ENCODE measurements around the gene TMEM187.
A peak's percentile ranks its signal among the peaks of the same experiment; 100 is the strongest.

The TMEM187 gene, protein sequence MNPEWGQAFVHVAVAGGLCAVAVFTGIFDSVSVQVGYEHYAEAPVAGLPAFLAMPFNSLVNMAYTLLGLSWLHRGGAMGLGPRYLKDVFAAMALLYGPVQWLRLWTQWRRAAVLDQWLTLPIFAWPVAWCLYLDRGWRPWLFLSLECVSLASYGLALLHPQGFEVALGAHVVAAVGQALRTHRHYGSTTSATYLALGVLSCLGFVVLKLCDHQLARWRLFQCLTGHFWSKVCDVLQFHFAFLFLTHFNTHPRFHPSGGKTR

GRCh38 chrX:153972368-153973126, at the start of gene TMEM187:
TSS of gene TMEM187 (plus strand) at chrX:153972754. CDS start at chrX:153982063, 9,309 bp downstream.
- no peak for TF ChIP-seq CTCF (IDR thresholded peaks at IDR 0.05; ENCODE audit: unreplicated experiment in 3 of 3)
- H3K27me3 Mint-ChIP-seq (ENCODE audit: low read depth) = peaks cover under 1% of the 10 kb centered on the region

DNA sequence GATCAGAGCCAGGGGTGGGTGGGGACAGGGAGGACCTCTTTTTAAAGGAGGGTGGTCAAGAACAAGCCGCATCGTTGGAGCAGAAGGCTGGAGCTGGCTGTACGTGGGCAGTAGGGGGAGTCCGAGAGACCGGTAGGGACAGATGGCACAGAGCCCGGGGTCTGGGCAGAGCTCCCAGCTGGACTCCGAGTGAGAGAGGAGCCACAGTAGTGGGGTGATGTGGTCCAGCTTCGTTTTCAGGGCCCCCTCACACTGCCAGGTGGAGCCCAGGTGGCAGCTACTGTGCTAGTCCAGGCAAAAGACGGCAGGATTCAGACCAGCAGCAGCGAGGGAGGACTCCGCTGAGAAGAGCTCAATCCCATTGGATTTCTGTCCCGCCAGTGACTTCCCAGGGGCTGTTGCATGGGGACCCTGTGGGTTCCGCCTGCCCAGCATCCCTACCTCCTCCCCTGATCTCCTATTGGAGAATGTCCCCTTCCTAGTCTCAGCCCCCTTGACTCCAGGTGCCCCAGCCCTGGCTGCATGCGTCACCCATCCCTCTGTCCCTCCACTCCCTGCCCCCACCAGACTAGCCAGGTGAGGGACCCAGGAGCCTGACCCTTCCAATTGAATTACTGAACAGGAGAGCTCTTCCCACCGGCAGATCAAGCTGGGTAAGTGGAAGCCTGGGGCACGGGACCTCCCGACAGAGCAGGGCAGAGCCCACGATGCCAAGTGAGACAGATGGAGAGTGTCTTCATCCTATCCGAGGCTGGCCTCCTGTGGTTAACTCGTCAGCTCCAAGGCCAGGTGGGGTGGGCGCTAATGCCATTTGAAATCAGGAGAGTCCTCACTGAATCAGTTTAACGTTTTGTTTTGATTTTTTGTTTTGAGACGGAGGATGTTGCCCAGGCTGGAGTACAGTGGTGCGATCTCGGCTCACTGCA, 49.4 kb upstream of the TMEM187 start:
- Mint-ChIP-seq H3K4me3 (no peak overlapping the region), H3K9me3 (peaks cover 4% of the 10 kb centered on the region), H3K27me3 (ENCODE audit: low read depth) (peaks cover 3% of the 10 kb centered on the region), H3K36me3 (ENCODE audit: low read depth) (no peaks in the 10 kb centered on the region), H3K27ac (peak overlapping the region in 2 of 3 experiments; percentile 19 to 26), H3K4me1 (peaks cover 15% of the 10 kb centered on the region)
- peak; percentile 15 to 29 (median 28) for TF ChIP-seq CTCF (IDR thresholded peaks at IDR 0.05; ENCODE audit: unreplicated experiment in 3 of 3)

More at GRCh38 chrX:153972368-153973126, at the start of gene TMEM187:
- H3K36me3 Mint-ChIP-seq (ENCODE audit: low read depth) = peaks cover 2% of the 10 kb centered on the region
- H3K4me3 Mint-ChIP-seq = peak within 1 kb of the TSS; percentile 96 to 100 (median 100)
- H3K9me3 Mint-ChIP-seq = no peaks in the 10 kb centered on the region
- H3K27ac Mint-ChIP-seq = peak within 1 kb of the TSS; percentile 99 to 100 (median 100)
- H3K4me1 Mint-ChIP-seq = peaks cover 48% of the 10 kb centered on the region

DNA sequence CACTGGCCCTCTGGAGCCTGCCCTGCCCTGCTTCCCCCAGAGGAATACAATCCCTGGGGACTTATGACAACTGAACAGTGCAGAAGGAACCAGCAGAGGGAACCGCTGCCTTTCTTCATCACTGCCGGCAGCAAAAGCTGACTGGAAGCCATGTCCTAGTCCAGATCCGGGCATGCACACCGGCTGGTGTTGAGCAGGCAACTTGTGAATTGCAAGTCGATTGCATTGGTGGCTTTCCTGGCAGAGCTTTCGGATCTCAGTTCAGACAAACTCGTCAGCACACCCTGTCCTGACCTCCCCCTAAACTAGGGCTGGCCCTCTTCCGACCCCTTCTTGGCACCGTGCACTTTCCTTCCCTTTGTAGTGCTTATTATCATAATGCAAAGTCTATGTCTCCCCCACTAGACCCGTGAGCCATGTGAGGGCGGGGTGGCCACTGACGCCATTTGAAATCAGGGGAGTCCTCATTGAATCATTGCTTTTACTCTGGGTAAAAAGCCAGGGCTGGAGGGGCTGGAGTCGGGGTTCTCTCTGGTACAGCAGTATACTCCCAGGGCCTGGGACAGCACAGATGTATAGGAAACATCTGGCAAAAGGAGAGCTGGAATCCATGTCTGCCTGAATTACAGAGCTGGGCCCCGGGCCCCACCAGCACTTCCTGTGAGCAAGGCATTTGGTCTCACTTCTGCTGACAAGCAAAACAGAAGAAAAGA, 48.2 kb upstream of the TMEM187 start:
- Mint-ChIP-seq H3K27ac (peak overlapping the region; percentile 80 to 90 (median 89)), H3K4me1 (peaks cover 20% of the 10 kb centered on the region), H3K27me3 (ENCODE audit: low read depth) (peaks cover 3% of the 10 kb centered on the region), H3K36me3 (ENCODE audit: low read depth) (peaks cover 8% of the 10 kb centered on the region), H3K4me3 (peak overlapping the region; percentile 27 to 81 (median 38)), H3K9me3 (peaks cover 7% of the 10 kb centered on the region)
- TF ChIP-seq CTCF (IDR thresholded peaks at IDR 0.05; ENCODE audit: unreplicated experiment in 3 of 3) = peak in 2 of 3 experiments; percentile 11 to 29

DNA sequence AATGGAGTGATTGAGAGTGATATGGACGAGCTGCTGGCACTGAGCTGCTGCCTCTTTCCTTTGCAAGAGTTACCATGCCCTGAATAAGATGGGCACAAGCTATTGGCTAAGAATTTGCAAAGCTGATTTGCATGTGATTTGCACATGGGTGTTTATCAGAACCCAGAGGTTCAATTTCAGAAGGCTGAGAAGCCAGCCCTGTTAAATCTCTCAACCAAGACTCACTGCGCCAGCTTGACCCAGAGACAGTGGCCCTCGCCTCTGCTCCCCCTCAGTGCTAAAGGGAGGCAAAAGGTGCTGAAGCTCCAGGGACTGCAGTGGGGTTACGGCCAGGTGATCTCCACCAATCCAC, 47.2 kb upstream of the TMEM187 start:
- Mint-ChIP-seq H3K9me3 (peaks cover 3% of the 10 kb centered on the region), H3K4me3 (peak overlapping the region; percentile 56 to 81 (median 76)), H3K27ac (peak overlapping the region; percentile 87 to 90 (median 89)), H3K4me1 (peaks cover 20% of the 10 kb centered on the region), H3K36me3 (ENCODE audit: low read depth) (peaks cover 8% of the 10 kb centered on the region), H3K27me3 (ENCODE audit: low read depth) (peaks cover 3% of the 10 kb centered on the region)
- no peak for TF ChIP-seq CTCF (IDR thresholded peaks at IDR 0.05; ENCODE audit: unreplicated experiment in 3 of 3)
